Stimulated activated CD4-positive, alpha-beta T cell treated with anti-CD3 and anti-CD28 coated beads, Interleukin-12 subunit alpha, Interleukin-12 subunit beta, amount 100 ng/mL, for 24 hours (primary cell): ENCODE measurements around the gene UBD.

Experiments used
- DNase-seq, 2 experiments: peaks; one replicate each; pipeline ENCODE4 v3.0.0-alpha.2; 2020; ENCODE audit warnings: low read depth in 2 of 2

UBD gene

DNA sequence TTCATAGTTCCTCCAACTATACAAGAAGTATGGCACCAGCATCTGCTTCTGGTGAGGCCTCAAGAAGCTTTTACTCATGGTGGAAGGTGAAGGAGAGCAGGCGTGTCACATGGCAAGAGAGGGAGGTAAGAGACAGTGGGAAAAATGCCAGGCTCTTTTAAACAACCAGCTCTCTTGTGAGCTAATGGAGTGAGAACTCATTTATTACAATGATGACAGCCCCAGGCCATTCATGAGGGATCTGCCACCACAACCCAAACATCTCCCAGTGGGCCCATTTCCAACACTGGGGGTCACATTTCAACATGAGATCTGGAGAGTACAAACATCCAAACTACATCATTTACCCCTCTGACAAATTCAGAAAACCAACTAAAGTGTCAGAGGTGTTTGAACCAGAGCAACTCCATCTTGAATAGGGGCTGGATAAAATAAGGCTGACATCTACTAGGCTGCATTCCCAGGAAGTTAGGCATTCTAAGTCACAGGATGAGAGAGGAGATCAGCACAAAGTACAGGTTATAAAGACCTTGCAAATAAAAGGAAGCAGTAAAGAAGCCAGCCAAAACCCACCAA lies 2.2 kb upstream of the UBD start:
- DNase-seq = no peak

GRCh38 chr6:29561091-29561490 lies 1.6 kb upstream of the UBD start:
- DNase-seq = no peak

DNA sequence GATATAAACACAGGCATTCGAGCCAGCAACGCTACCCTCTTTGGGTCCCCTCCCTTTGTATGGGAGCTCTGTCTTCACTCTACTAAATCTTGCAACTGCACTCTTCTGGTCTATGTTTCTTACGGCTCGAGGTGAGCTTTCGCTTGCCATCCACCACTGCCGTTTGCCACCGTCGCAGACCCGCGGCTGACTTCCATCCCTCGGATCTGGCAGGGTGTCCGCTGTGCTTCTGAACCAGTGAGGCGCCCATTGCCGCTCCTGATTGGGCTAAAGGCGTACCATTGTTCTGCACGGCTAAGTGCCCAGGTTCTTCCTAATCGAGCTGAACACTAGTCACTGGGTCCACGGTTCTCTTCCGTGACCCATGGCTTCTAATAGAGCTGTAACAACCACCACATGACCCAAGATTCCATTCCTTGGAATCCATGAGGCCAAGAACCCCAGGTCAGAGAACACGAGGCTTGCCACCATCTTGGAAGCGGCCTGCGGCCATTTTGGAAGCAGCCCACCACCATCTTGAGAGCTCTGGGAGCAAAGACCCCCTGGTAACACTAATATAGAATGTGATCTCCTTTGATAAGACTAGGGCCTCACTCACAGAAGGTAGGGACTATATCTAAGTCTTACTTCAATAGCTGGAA lies 973 bp downstream of the UBD start:
- no peak for DNase-seq

GRCh38 chr6:29557320-29557719 lies 2.2 kb downstream of the UBD start:
- DNase-seq = no peak

DNA sequence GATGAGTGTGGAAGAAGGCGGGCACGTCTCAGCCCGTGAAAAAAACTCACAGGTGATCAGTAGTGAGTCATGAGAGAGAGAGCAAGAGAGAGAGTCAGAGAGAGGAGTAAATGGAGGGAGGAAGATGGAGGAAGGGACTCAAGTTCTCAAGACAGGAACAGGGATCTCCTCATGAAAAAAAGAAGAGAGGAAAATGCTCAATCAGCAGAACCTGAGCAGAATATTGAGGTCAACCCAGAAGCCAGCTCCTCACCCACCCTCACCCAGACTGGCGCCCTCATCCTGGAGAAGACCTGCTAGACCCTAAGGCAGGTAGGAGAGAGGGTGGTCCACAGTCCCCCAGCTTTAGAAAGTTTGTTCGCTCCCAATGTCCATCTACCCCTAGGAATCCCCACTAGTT lies 4.8 kb downstream of the UBD start:
- no peak for DNase-seq

DNA sequence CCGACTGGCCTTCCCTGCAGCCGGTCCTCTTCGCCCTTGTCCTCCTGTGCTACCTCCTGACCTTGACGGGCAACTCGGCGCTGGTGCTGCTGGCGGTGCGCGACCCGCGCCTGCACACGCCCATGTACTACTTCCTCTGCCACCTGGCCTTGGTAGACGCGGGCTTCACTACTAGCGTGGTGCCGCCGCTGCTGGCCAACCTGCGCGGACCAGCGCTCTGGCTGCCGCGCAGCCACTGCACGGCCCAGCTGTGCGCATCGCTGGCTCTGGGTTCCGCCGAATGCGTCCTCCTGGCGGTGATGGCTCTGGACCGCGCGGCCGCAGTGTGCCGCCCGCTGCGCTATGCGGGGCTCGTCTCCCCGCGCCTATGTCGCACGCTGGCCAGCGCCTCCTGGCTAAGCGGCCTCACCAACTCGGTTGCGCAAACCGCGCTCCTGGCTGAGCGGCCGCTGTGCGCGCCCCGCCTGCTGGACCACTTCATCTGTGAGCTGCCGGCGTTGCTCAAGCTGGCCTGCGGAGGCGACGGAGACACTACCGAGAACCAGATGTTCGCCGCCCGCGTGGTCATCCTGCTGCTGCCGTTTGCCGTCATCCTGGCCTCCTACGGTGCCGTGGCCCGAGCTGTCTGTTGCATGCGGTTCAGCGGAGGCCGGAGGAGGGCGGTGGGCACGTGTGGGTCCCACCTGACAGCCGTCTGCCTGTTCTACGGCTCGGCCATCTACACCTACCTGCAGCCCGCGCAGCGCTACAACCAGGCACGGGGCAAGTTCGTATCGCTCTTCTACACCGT lies 6.1 kb downstream of the UBD start:
- no peak for DNase-seq

DNA sequence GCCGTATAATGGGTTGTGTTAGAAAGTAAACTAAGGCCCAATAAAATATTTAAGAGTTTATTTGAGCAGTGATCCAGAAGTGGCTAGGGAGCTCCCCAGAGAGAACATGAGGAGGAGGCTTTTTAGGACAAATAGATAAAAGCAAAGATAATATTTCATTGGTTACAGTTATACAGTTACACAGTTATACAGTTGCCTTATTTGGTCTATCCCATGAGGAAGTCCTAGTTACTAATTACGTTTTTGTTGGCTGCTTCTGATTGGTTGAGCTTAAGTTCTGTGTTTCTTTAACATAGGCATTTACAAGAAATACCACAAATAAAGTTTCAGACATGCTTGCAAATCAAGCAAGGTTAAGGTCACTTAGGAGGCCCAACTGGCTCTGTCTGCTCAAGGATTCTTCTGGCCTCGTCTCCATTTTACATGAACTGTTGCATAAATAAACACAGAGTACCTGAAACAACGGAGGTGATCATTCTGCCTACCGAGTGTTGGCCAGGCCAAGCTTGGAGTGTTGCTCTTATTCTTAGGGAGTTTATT lies 7.0 kb downstream of the UBD start:
- no peak for DNase-seq

DNA sequence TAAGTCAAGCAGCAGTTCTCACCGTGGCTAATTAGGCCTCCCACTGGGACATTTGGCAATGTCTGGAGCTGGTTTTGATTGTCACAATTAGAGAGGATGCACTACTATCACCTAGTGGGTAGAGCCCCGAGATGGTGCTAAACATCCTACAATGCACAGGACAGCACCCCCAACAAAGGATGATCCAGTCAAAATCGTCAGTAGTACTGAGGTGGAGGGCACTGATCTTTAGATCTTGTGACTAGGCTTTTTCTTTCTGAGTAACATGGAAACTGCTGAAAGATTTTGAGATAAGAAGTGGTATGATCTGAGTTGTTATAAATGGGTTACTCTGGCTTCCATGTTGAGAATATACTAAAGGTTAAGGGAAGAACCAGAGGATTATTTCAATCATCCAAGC lies 12.0 kb downstream of the UBD start:
- DNase-seq = no peak

DNA sequence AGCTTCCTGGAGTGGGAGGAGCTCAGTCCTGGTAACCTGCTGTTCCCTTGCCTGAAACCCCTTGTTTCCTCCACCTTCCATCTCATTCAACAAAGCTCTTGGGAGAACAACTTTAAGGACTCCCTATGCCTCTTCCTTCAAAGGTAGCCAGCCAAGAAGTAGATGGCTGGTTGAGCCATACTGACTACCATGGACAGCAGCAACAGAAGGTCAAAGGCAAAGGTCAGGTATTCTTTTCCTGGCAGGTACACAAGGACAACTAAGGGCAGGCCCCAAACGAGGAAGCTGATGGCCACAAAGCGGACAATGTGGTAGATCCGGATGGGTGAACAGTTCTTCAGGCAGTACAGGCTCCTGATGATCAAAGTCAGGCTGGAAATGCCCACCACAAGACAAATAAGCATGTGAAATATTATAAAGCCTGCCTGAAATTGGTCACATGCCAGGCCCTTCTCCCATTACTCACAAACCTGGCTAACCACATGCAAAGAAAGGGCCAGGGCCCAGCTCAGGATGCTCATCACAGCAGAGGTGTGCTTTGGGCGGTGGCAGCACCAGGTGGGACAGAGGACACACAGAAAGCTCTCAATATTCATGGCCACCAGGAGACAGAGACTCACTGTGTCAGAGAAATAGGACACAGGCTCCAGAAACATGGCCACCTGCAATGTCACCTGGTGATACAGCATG lies 21.7 kb downstream of the UBD start:
- DNase-seq = no peak

DNA sequence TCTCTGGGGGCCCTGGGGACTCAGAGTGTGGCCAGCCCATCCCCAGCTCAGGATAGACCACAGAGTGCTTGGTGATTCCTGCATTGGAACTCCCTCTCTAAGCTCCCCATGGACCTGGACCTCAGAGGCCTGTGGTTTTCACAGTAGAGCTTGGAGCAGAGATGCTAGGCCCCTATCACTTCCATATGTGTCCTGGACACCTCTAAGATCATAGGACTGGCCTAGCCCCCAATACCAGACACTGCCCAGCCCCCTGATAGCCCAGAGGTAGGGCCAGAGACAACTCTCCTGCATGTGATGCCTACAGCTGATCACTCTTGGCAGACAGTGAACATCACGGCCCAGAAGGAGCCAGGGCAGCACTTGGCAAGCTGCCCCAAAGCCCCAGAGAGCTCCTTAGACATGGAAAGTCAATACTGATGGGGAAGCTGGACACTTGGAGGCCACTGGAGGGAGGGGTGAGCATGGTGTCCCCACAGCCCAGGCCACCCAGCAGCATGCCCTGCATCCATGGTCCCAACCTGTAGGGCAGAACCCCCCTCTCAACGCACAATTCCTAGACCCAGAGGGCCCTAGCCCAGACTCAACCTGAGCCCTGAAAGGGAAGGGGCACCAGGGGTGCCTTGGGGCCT lies 27.1 kb downstream of the UBD start:
- no peak for DNase-seq

DNA sequence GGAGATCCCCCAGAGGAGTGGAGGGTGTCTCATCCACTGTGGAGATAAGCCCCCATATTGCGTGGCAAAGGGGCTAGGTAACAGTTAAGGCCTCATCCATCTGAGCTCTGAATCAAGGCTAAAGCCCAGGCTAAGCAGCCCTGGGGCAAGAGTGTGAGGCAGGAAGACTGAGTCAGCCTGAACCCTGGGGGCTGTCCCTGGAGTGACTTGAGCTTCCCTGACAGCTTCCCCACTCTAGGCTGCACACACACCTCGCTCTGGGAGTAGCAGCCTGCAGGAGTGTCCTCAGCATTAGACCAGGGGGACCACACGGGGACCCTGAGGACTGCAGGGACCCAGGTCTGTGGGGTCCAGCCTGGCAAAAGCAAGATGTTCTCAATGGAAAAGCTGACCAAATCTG lies 27.9 kb downstream of the UBD start:
- peak in 1 of 2 experiments; percentile 33 for DNase-seq

DNA sequence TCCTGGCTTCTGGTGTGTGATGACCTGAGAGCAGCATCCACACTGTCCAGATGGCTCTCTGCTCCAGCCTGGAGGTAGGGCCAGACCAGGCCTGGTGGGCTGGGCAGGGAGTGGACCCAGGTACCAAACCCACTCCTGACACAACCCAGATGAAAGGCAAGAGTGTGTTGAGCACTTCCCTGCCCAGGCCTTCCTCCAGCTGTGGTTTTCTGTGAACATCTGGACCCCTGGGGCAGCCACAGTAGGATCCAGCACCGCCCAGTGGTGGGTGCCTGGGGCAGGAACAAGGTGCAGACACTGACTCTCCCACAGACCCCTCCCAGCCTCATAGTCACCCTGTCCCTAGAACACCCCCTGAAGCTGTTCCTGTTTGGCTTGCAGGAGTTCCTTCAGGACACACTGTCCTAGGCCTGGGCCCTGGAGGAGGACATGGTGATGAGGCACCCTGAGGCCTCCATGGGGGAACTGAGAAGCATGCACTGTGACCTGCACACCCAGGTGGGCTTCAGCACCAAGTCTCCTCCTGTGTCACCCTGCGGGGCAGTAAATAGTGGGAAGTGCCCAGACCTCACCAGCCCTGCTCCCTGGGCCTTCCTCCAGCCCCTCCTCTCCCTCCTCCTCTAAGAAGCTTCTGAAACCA lies 28.7 kb downstream of the UBD start:
- DNase-seq = no peak

- DNase-seq = no peak
Observed at GRCh38 chr6:29529956-29530355, 29.6 kb downstream of the UBD start.

- no peak for DNase-seq
Observed at GRCh38 chr6:29528988-29529560, 30.5 kb downstream of the UBD start.

DNA sequence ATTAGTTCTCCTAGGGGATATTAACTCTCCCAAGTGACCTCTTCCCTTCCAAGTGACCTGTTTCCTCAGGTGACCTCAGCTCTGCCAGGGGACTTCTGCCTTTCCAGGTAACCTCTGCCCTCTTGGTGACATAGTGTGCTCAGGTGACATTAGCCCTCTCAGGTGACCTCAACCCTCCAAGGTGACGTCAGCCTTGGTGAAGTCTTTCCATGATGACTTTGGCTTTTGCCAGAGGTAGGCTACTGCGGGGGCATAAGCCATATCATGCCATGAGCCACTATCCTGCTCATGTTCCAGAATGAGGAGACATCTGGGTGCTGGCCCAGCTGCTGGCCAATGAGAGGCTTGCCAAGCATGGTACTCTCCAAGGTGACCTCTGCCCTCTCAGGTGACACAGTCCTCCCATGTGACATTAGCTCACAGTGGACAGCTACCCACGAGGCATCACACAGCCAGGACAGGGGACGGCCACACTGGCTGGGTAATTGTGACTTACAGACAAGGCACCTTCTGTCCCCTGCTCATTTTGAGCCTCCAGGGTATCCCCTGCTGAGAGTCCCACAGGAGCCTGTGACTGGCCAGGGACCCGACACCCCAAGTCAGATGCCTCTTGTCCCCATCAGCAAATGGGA lies 31.1 kb downstream of the UBD start:
- no peak for DNase-seq

GRCh38 chr6:29527564-29527963 lies 32.0 kb downstream of the UBD start:
- no peak for DNase-seq

- DNase-seq = no peak
Observed at GRCh38 chr6:29527126-29527525, 32.4 kb downstream of the UBD start.

GRCh38 chr6:29525311-29525639 lies 34.3 kb downstream of the UBD start:
- DNase-seq = no peak

- no peak for DNase-seq
Observed at GRCh38 chr6:29524444-29525310, 34.9 kb downstream of the UBD start.

GRCh38 chr6:29524044-29524443 lies 35.5 kb downstream of the UBD start:
- no peak for DNase-seq
